Measurements from ENCODE around the gene NPC1. TPM values are rescaled to one million over a fixed set of nuclear protein-coding genes. Genes with fewer than 3 reads are reported as not detected.
A peak's percentile ranks its signal among the peaks of the same experiment; 100 is the strongest.

Gene NPC1
- total and polyA plus RNA-seq, 2 donors (not counting 3 experiments of a cell fraction or from before 2014, with no cell fraction given), result 40.6 to 45.2 TPM

DNA sequence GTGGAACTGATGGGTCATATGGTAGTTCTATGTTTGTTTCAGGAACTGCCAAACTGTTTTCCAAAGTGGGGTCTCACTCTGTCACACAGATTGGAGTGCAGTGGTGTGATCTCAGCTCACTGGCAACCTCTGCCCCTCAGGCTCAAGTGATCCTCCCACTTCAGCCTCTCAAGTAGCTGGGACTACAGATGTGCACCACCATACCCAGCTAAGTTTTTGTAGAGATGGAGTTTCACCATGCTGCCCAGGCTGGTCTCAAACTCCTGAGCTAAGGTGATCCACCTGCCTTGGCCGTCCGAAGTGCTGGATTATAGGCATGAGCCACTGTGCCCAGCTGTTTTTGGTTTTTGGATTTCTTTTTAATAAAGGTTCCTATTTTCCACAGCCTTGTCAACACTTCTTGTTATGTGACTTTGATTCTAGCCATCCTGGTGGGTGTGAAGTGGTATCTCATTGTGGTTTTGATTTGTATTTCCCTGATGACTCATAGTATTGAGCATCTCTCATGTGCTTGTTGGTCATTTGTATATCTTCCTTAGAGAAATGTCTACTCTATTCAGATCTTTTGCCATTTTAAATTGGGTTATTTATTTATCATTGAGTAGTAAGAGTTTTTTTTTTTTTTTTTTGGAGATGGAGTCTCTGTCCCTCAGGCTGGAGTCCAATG lies 22.8 kb downstream of the NPC1 start:
- Histone ChIP-seq H3K36me3 (ENCODE audit: control insufficient read depth in 2 of 2, extremely low read depth in 1 of 2, insufficient read depth in 2 of 2, low read length in 2 of 2) (peaks cover 8 to 9% of the 10 kb centered on the region in 2 experiments), H3K9ac (replicated peaks; ENCODE audit: extremely low read depth, insufficient read depth, low read length) (no peak overlapping the region), H4K20me1 (replicated peaks; ENCODE audit: control insufficient read depth, extremely low read depth, insufficient read depth, low read length) (no peaks in the 10 kb centered on the region), H3K9me3 (replicated peaks; ENCODE audit: control insufficient read depth, insufficient read depth, low read length) (no peaks in the 10 kb centered on the region), H3K79me2 (ENCODE audit: control insufficient read depth, insufficient read depth, low read length) (no peaks in the 10 kb centered on the region), H3K27ac (ENCODE audit: insufficient read depth, low read depth, low read length) (no peak overlapping the region), H3K4me1 (ENCODE audit: control insufficient read depth, extremely low read depth, insufficient read depth, low read length) (no peaks in the 10 kb centered on the region), H3K4me3 (replicated peaks in 1 of 3; ENCODE audit: insufficient read depth in 1 of 3, low read depth in 1 of 3, low read length in 3 of 3) (no peak overlapping the region), H2AFZ (ENCODE audit: low read depth, low read length) (no peak overlapping the region), H3K4me2 (ENCODE audit: insufficient read depth, low read length) (no peak overlapping the region), H3K9me1 (replicated peaks; ENCODE audit: control insufficient read depth, extremely low read depth, insufficient read depth, low read length) (no peaks in the 10 kb centered on the region), H3K27me3 (ENCODE audit: control insufficient read depth in 2 of 2, insufficient read depth in 2 of 2, low read length in 2 of 2) (no peaks in the 10 kb centered on the region)
- DNase-seq (ENCODE audit: low read depth, low spot score) (no peak), FAIRE-seq (peak; percentile 43)
- TF ChIP-seq, protein P1, sequence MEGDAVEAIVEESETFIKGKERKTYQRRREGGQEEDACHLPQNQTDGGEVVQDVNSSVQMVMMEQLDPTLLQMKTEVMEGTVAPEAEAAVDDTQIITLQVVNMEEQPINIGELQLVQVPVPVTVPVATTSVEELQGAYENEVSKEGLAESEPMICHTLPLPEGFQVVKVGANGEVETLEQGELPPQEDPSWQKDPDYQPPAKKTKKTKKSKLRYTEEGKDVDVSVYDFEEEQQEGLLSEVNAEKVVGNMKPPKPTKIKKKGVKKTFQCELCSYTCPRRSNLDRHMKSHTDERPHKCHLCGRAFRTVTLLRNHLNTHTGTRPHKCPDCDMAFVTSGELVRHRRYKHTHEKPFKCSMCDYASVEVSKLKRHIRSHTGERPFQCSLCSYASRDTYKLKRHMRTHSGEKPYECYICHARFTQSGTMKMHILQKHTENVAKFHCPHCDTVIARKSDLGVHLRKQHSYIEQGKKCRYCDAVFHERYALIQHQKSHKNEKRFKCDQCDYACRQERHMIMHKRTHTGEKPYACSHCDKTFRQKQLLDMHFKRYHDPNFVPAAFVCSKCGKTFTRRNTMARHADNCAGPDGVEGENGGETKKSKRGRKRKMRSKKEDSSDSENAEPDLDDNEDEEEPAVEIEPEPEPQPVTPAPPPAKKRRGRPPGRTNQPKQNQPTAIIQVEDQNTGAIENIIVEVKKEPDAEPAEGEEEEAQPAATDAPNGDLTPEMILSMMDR (IDR thresholded peaks at IDR 0.05; ENCODE audit: extremely low read depth in 1 of 2, insufficient read depth in 1 of 2, low read depth in 1 of 2, low read length in 2 of 2), result no peak
- TF ChIP-seq FOS (IDR thresholded peaks at IDR 0.05; ENCODE audit: borderline replicate concordance, insufficient read depth, low read length) (peak; percentile 45), JUN (IDR thresholded peaks at IDR 0.05; ENCODE audit: borderline replicate concordance, insufficient read depth, insufficient read length, low read depth) (peak; percentile 39)
- CTCF ChIA-PET, result no interaction called here
- intact Hi-C loops (cut with micrococcal nuclease), result no loop called here
- dilution Hi-C loops (cut with MboI; ENCODE audit: extremely low pct_ligation_motif_present, low sequenced_read_pairs), result no loop called here
- no TSS peak for BruUV-seq (replicated peaks)
- POLR2A ChIA-PET, result no interaction called here

DNA sequence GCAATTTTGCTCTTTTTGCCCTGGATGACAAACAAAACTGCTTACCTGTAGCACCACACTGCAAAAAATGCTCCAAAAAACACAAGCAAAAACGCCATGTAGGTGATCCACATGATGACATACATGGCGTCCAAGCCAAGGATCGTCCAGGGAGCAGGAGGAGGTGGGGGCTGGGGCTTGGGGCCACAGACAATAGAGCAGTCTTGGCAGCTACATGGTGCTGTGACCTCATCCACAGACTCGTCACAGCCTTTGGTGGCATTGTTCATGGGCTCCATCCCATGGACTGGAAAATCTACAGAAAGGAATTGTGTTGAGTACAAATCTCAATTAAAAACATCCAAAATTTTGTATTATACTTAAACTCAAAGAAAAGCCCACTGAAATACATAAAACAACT lies 26.1 kb downstream of the NPC1 start:
- BruUV-seq (replicated peaks), result no TSS peak
- no peaks in the 10 kb centered on the region for H4K20me1 ChIP-seq (replicated peaks; ENCODE audit: control insufficient read depth, extremely low read depth, insufficient read depth, low read length)
- no peak overlapping the region for H3K9ac ChIP-seq (replicated peaks; ENCODE audit: extremely low read depth, insufficient read depth, low read length)
- no peaks in the 10 kb centered on the region for H3K27me3 ChIP-seq (ENCODE audit: control insufficient read depth in 2 of 2, insufficient read depth in 2 of 2, low read length in 2 of 2)
- intact Hi-C loops (cut with micrococcal nuclease), result no loop called here
- H2AFZ ChIP-seq (ENCODE audit: low read depth, low read length), result no peak overlapping the region
- TF ChIP-seq FOS (IDR thresholded peaks at IDR 0.05; ENCODE audit: borderline replicate concordance, insufficient read depth, low read length) (no peak), MYC (IDR thresholded peaks at IDR 0.05; ENCODE audit: low read depth, low read length) (no peak), MAX (IDR thresholded peaks at IDR 0.05; ENCODE audit: insufficient read depth, insufficient read length) (no peak), POLR2A (IDR thresholded peaks at IDR 0.05; ENCODE audit: low read depth, low read length) (no peak), JUN (IDR thresholded peaks at IDR 0.05; ENCODE audit: borderline replicate concordance, insufficient read depth, insufficient read length, low read depth) (no peak), POLR2AphosphoS5 (IDR thresholded peaks at IDR 0.05; ENCODE audit: insufficient read depth, low read depth, low read length) (no peak), EZH2 (IDR thresholded peaks at IDR 0.05; ENCODE audit: borderline replicate concordance, low read depth, low read length, severe bottlenecking) (no peak), GATA2 (IDR thresholded peaks at IDR 0.05; ENCODE audit: insufficient read depth, insufficient read length, low read depth, low read length) (no peak)
- TF ChIP-seq, protein P1 (IDR thresholded peaks at IDR 0.05; ENCODE audit: extremely low read depth in 1 of 2, insufficient read depth in 1 of 2, low read depth in 1 of 2, low read length in 2 of 2), result no peak
- H3K36me3 ChIP-seq (ENCODE audit: control insufficient read depth in 2 of 2, extremely low read depth in 1 of 2, insufficient read depth in 2 of 2, low read length in 2 of 2), result peaks cover 7 to 17% of the 10 kb centered on the region in 2 experiments
- no peak overlapping the region for H3K4me2 ChIP-seq (ENCODE audit: insufficient read depth, low read length)
- FAIRE-seq (no peak), DNase-seq (ENCODE audit: low read depth, low spot score) (no peak)
- H3K9me3 ChIP-seq (replicated peaks; ENCODE audit: control insufficient read depth, insufficient read depth, low read length), result no peaks in the 10 kb centered on the region
- ChIA-PET POLR2A (no interaction called here), CTCF (no interaction called here)
- H3K4me3 ChIP-seq (replicated peaks in 1 of 3; ENCODE audit: insufficient read depth in 1 of 3, low read depth in 1 of 3, low read length in 3 of 3), result no peak overlapping the region
- H3K27ac ChIP-seq (ENCODE audit: insufficient read depth, low read depth, low read length), result no peak overlapping the region
- no peaks in the 10 kb centered on the region for H3K79me2 ChIP-seq (ENCODE audit: control insufficient read depth, insufficient read depth, low read length)
- no peaks in the 10 kb centered on the region for H3K9me1 ChIP-seq (replicated peaks; ENCODE audit: control insufficient read depth, extremely low read depth, insufficient read depth, low read length)
- dilution Hi-C loops (cut with MboI; ENCODE audit: extremely low pct_ligation_motif_present, low sequenced_read_pairs), result no loop called here
- no peaks in the 10 kb centered on the region for H3K4me1 ChIP-seq (ENCODE audit: control insufficient read depth, extremely low read depth, insufficient read depth, low read length)

Data from endothelial cell of umbilical vein (primary cell).